ENCODE data around the gene TLE4.

TLE4 gene

DNA sequence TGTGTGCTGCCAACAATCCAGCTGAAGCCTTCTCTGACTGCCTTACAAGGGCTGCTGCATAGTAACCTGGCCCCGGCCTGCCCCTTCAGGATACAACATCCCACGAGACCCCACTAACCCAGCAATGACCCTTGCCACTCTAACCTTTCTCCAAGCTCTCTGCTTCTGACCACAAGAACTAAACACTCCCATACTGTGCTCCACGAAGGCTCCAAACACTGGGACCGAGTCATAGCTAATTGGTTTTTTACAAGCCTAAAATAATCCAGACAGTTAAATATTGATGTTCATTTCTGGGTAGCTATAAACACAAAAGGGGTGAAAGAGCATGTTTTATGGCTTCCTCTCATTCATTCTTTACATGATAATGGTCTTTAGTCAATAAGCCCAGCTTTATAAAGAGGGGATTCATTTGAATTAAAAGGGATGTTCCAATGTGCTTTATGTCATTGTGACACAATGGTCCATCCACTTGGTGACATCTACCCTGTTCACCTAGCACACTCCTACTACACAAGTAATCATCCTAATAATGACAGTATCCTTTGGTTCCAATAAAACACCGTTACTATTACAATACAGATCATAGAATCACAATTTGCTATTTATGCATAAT lies 16.2 kb upstream of the TLE4 start:
- H3K36me3 ChIP-seq (ENCODE audit: insufficient read depth, low read length) = no peaks in the 10 kb centered on the region
- H3K27me3 ChIP-seq (ENCODE audit: insufficient read depth, low read length, poor library complexity, severe bottlenecking) = peaks cover 13% of the 10 kb centered on the region
- H3K79me2 ChIP-seq (ENCODE audit: insufficient read depth, low read length) = no peaks in the 10 kb centered on the region
- no peak overlapping the region for H3K4me3 ChIP-seq (ENCODE audit: low read length, poor library complexity, severe bottlenecking)
- H3K4me1 ChIP-seq (ENCODE audit: insufficient read depth, low read length, poor library complexity, severe bottlenecking) = peaks cover 4% of the 10 kb centered on the region
- H4K20me1 ChIP-seq (ENCODE audit: insufficient read depth, low read length, poor library complexity, severe bottlenecking) = no peaks in the 10 kb centered on the region
- no peaks in the 10 kb centered on the region for H3K9me3 ChIP-seq (ENCODE audit: insufficient read depth, low read depth, low read length)
- no peak overlapping the region for H2AFZ ChIP-seq (ENCODE audit: low read length)
- H3K9ac ChIP-seq (ENCODE audit: low read depth, low read length, poor library complexity, severe bottlenecking) = no peak overlapping the region
- TF ChIP-seq, protein P1, sequence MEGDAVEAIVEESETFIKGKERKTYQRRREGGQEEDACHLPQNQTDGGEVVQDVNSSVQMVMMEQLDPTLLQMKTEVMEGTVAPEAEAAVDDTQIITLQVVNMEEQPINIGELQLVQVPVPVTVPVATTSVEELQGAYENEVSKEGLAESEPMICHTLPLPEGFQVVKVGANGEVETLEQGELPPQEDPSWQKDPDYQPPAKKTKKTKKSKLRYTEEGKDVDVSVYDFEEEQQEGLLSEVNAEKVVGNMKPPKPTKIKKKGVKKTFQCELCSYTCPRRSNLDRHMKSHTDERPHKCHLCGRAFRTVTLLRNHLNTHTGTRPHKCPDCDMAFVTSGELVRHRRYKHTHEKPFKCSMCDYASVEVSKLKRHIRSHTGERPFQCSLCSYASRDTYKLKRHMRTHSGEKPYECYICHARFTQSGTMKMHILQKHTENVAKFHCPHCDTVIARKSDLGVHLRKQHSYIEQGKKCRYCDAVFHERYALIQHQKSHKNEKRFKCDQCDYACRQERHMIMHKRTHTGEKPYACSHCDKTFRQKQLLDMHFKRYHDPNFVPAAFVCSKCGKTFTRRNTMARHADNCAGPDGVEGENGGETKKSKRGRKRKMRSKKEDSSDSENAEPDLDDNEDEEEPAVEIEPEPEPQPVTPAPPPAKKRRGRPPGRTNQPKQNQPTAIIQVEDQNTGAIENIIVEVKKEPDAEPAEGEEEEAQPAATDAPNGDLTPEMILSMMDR (conservative IDR thresholded peaks at IDR 0.05; ENCODE audit: low read length) = no peak
- no peak for TF ChIP-seq EZH2phosphoT487 (IDR thresholded peaks at IDR 0.05; ENCODE audit: borderline replicate concordance)
- no peaks in the 10 kb centered on the region for H3F3A ChIP-seq (ENCODE audit: low read depth)
- no peak overlapping the region for H3K4me2 ChIP-seq (ENCODE audit: low read depth, low read length, poor library complexity, severe bottlenecking)
- no peaks in the 10 kb centered on the region for H3K9me2 ChIP-seq (replicated peaks; ENCODE audit: low read depth, low read length)

DNA sequence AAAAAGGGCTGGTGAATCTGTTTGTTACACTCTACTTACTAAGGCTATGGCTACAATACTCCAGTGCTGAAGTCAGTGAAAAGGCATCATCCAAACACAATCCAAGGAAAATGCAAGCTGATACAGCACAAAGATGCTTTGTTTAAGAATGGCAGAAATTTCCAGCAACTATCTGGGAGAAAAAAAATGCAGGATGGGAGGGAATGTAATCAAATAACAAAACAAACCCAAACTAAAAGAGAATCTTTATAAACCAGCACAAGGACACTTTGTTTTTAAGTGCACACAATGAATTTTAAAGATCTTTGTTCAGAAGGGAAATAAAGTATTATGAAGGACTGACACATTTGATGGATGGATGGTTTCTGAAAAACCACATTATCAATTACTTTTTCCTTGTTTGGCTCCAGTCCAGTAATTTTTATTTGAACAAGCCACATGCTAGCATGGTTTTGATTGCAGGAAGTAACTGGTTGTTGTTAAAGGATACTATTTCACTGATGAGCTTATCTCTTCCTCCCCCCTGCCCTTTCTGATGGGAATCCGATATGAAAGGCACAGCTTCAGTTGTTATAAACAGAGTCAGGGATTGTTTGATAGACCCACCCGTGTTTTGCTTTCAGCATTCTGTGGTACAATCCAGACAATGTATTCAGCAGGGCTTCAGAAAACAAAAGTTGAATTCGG lies 12.1 kb upstream of the TLE4 start:
- H3K79me2 ChIP-seq (ENCODE audit: insufficient read depth, low read length) = no peaks in the 10 kb centered on the region
- no peak overlapping the region for H3K9ac ChIP-seq (ENCODE audit: low read depth, low read length, poor library complexity, severe bottlenecking)
- no peaks in the 10 kb centered on the region for H3F3A ChIP-seq (ENCODE audit: low read depth)
- H2AFZ ChIP-seq (ENCODE audit: low read length) = no peak overlapping the region
- no peaks in the 10 kb centered on the region for H3K9me2 ChIP-seq (replicated peaks; ENCODE audit: low read depth, low read length)
- H3K4me3 ChIP-seq (ENCODE audit: low read length, poor library complexity, severe bottlenecking) = no peak overlapping the region
- H3K4me2 ChIP-seq (ENCODE audit: low read depth, low read length, poor library complexity, severe bottlenecking) = peak overlapping the region; percentile 6
- no peaks in the 10 kb centered on the region for H3K36me3 ChIP-seq (ENCODE audit: insufficient read depth, low read length)
- no peaks in the 10 kb centered on the region for H4K20me1 ChIP-seq (ENCODE audit: insufficient read depth, low read length, poor library complexity, severe bottlenecking)
- H3K27me3 ChIP-seq (ENCODE audit: insufficient read depth, low read length, poor library complexity, severe bottlenecking) = peaks cover 13% of the 10 kb centered on the region
- no peaks in the 10 kb centered on the region for H3K9me3 ChIP-seq (ENCODE audit: insufficient read depth, low read depth, low read length)
- H3K4me1 ChIP-seq (ENCODE audit: insufficient read depth, low read length, poor library complexity, severe bottlenecking) = peaks cover 4% of the 10 kb centered on the region
- TF ChIP-seq, protein P1 (conservative IDR thresholded peaks at IDR 0.05; ENCODE audit: low read length) = no peak
- TF ChIP-seq EZH2phosphoT487 (IDR thresholded peaks at IDR 0.05; ENCODE audit: borderline replicate concordance) = no peak

DNA sequence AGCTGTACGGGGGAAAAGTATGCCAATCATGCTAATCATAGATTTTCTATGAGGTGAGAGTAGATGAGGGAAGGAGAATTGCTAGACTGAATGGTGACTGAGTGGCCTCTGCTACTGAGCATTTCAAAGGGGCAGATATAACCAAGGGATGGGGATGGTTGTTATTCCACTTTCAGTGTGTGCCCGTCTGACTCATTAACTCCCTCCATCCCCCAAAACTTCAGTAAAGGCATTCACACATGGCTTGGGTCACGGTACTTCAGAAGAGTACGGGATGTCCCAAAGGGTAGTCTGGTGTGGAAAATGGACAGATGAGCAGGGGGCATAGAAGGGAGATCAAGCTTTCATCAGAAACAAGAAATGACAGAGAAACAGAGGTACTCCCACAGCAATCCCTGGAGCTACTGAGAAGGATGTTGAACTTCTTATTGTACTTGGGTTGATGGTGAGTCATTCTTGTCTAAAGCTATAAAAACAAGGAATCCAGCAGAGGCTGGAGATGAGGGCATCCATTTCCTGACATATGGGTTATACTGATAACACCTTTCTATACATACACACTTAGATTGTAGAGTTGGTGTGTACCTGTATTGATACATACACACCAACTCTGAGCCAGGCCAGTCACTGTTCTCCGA lies 8.9 kb upstream of the TLE4 start:
- no peak overlapping the region for H2AFZ ChIP-seq (ENCODE audit: low read length)
- H3K9ac ChIP-seq (ENCODE audit: low read depth, low read length, poor library complexity, severe bottlenecking) = no peak overlapping the region
- H4K20me1 ChIP-seq (ENCODE audit: insufficient read depth, low read length, poor library complexity, severe bottlenecking) = no peaks in the 10 kb centered on the region
- H3K4me2 ChIP-seq (ENCODE audit: low read depth, low read length, poor library complexity, severe bottlenecking) = no peak overlapping the region
- H3K4me1 ChIP-seq (ENCODE audit: insufficient read depth, low read length, poor library complexity, severe bottlenecking) = peaks cover 4% of the 10 kb centered on the region
- TF ChIP-seq EZH2phosphoT487 (IDR thresholded peaks at IDR 0.05; ENCODE audit: borderline replicate concordance) = no peak
- TF ChIP-seq, protein P1 (conservative IDR thresholded peaks at IDR 0.05; ENCODE audit: low read length) = no peak
- no peaks in the 10 kb centered on the region for H3K36me3 ChIP-seq (ENCODE audit: insufficient read depth, low read length)
- H3K9me3 ChIP-seq (ENCODE audit: insufficient read depth, low read depth, low read length) = no peaks in the 10 kb centered on the region
- no peaks in the 10 kb centered on the region for H3K79me2 ChIP-seq (ENCODE audit: insufficient read depth, low read length)
- H3K4me3 ChIP-seq (ENCODE audit: low read length, poor library complexity, severe bottlenecking) = no peak overlapping the region
- H3F3A ChIP-seq (ENCODE audit: low read depth) = no peaks in the 10 kb centered on the region
- H3K27me3 ChIP-seq (ENCODE audit: insufficient read depth, low read length, poor library complexity, severe bottlenecking) = peaks cover 13% of the 10 kb centered on the region
- no peaks in the 10 kb centered on the region for H3K9me2 ChIP-seq (replicated peaks; ENCODE audit: low read depth, low read length)

Data from Loucy (cell line).